ENCODE data around the gene GMDS.
A peak's percentile ranks its signal among the peaks of the same experiment; 100 is the strongest.

The GMDS gene

GRCh38 chr6:2245103-2245876 lies at the start of gene GMDS:
TSS of gene GMDS (minus strand) at chr6:2245605.
- peak within 1 kb of the TSS; percentile 91 for H3K4me3 ChIP-seq (ENCODE audit: control insufficient read depth, low read depth, low read length)
- no peak for TF ChIP-seq CTCF (IDR thresholded peaks at IDR 0.05; ENCODE audit: control insufficient read depth, insufficient read depth, low read depth, low read length, missing control alignments)
- peak; percentile 39 for DNase-seq (ENCODE audit: low read depth)

DNA sequence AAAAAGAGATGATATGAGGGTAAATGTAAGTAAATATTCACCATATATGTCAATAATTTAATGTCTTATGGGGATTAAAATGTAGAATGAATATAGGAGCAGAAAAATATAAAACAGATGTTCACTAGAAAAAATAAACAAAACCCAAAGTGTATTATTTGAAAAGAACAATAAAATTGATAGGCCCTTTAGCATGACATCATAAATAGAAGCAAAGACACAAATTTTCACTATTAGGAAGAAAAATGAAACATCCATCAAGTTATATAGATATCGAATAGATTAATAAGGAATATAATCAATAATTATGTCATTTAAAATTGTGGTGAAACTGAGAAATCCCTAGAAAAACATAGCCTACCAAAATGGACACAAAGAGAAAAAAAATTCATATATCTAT lies 40.1 kb upstream of the GMDS start:
- TF ChIP-seq CTCF (IDR thresholded peaks at IDR 0.05; ENCODE audit: control insufficient read depth, insufficient read depth, low read depth, low read length, missing control alignments): no peak
- no peak overlapping the region for H3K4me3 ChIP-seq (ENCODE audit: control insufficient read depth, low read depth, low read length)
- DNase-seq (ENCODE audit: low read depth): no peak

- no peak overlapping the region for H3K4me3 ChIP-seq (ENCODE audit: control insufficient read depth, low read depth, low read length)
- TF ChIP-seq CTCF (IDR thresholded peaks at IDR 0.05; ENCODE audit: control insufficient read depth, insufficient read depth, low read depth, low read length, missing control alignments): no peak
- DNase-seq (ENCODE audit: low read depth): no peak
These were observed 30.5 kb upstream of the GMDS start for GRCh38 chr6:2275892-2276242.

GRCh38 chr6:2274981-2275891 lies 29.8 kb upstream of the GMDS start:
- H3K4me3 ChIP-seq (ENCODE audit: control insufficient read depth, low read depth, low read length): no peak overlapping the region
- no peak for DNase-seq (ENCODE audit: low read depth)
- no peak for TF ChIP-seq CTCF (IDR thresholded peaks at IDR 0.05; ENCODE audit: control insufficient read depth, insufficient read depth, low read depth, low read length, missing control alignments)

- DNase-seq (ENCODE audit: low read depth): no peak
- H3K4me3 ChIP-seq (ENCODE audit: control insufficient read depth, low read depth, low read length): no peak overlapping the region
- TF ChIP-seq CTCF (IDR thresholded peaks at IDR 0.05; ENCODE audit: control insufficient read depth, insufficient read depth, low read depth, low read length, missing control alignments): no peak
These were observed 27.3 kb upstream of the GMDS start for GRCh38 chr6:2272696-2273095.

DNA sequence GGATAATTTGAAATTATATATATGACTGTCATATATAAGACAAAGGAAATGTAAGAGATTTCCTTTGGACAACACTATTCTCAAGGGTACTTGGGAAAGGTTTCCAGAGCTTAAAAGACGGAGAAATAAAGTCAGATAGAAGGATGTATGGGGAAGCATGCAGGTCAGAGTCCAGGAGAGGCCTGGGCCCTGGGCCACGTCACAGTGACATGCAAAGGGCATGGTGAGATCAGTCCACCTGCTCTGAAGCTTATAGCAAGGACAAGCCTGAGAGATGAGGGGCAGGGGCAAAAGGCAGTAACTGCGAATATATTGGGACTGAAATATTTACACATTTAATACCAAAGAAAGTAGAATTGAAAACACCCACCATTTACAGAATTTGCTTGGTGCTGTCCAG lies 24.6 kb upstream of the GMDS start:
- no peak for TF ChIP-seq CTCF (IDR thresholded peaks at IDR 0.05; ENCODE audit: control insufficient read depth, insufficient read depth, low read depth, low read length, missing control alignments)
- no peak for DNase-seq (ENCODE audit: low read depth)
- H3K4me3 ChIP-seq (ENCODE audit: control insufficient read depth, low read depth, low read length): no peak overlapping the region

All from AG09309 (cell line).